ENCODE measurements around the gene FAF2.
"Not testable (repeated sequence)": the region's sequence is repeated elsewhere in the genome, so short reads cannot be mapped to it uniquely, and the experiment has no call there.

FAF2 gene

DNA sequence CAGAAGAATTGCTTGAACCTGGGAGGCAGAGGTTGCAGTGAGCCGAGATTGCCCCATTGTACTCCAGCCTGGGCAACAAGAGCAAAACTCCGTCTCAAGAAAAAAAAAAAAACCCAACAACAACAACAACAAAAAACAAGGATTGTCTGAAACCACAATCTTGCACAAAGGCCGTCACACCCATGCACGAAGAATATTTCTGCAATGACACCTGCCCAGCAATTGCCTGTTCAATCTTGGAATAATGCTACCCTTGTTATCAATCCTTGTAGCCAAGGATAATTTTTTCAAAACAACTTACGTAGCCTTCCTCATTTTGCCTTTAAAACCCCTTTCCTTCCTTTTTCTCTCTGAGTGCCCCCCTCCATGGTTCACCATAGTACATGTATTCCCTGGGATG, 28.1 kb upstream of the FAF2 start:
- DNase-seq: no peak

DNA sequence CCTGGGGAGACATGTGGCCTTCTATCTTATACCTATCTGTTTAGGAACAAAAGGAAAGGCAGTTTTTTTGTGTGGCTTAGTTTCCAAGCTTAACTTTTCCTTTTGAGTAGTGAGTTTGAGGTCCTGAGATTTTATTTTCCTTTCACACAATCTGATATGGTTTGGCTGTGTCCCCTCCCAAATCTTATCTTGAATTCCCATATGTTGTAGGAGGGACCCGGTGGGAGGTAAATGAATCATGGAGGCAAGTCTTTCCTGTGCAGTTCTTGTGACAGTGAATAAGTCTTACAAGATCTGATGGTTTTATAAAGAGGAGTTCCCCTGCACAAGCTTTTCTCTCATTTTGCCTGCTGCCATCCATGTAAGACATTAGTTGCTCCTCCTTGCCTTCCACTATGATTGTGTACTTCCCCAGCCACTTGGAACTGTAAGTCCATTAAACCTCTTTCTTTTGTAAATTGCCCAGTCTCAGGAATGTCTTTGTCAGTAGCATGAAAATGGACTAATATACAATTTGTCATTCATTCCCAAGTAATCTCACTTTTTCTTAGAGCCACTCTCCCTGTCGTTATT, 27.1 kb upstream of the FAF2 start:
- DNase-seq: no peak

DNA sequence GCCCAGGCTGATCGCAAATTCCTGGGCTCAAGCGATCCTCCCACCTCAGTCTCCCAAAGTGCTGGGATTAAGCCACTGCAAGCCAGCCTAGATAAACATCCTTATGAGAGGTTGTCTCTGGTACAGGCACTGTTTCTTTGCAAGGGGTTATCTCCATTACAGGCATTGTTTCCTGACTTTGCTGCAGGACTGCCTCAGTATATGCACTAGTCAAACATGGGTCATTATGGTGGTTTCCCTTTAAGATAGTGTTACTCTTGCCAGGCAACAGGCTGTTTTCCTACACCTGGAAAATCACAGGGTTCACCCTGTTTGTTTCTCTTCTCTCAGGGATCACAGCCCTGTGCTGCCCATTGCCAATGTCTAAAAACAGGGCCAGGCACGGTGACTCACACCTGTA, 24.0 kb upstream of the FAF2 start:
- DNase-seq: no peak

DNA sequence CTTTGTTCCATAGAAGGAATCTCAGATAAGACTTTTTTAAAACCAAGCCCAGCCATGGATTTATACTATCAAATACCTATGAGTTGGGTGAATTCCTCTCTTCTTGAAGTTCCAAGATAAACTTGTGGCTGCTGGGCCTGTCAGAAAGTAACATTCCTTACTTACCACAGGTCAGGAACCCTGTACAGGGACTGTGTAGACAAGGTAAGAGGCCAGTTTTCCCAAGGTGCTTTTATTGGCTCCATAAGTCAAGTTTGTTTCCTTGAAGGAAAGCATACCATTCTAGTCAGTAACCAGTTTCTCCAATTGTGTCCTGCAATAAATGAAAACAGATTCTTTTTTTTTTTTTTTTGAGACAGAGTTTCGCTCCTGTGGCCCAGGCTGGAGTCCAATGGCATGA, 23.0 kb upstream of the FAF2 start:
- DNase-seq: no peak

DNA sequence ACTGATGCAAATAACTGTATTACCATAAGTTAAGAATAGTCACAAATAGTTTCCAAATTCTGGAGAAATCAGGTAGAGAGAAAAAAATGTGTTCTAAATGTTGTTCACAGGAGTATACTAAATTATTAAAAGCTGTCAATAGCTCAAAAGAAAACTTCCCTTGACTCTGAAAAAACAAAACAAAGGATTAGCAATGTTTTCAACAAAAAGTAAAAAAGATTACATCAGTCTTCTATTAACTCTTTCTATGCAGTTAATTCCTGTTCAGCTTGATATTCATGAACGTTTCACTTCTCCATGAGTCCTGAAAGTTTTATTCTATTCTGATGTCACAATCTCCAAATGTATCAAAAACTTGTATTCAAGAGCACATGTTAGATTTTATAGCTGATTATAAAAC, 22.4 kb upstream of the FAF2 start:
- no peak for DNase-seq

DNA sequence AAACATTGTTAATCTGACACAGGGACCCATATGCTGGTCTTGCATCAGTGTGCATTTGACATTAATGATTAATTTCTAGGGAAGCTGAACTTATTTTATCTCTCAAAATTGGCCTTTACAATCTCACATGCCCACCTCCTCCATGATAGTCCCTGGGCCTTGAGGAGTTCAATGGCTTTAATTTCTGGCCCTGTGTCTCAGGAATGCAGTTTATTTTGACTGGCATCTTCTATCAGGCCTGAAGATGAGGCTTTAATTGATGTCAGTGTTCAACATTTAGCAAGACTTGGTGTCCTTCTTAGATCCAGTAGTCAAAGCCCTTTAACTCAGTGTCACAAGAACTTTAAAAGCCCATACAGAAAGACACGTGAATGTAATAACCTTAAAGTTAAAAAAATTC, 21.3 kb upstream of the FAF2 start:
- DNase-seq: no peak

DNA sequence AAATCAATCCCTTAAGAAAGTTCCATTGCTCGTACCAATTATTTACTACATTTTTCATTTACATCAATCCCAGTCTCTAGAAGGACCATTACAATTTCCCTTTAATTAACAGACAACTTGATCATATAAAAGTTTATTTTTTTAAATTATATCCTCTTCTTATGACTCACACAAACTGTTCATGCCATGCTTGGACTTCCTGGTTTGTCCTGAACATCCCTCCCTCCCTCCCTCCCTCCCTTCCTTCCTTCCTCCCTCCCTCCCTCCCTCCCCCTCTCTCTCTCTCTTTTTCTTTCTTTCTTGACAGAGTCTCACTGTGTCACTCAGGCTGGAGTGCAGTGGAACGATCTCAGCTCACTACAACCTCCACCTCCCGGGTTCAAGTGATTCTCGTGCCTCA, 20.2 kb upstream of the FAF2 start:
- DNase-seq: no peak

DNA sequence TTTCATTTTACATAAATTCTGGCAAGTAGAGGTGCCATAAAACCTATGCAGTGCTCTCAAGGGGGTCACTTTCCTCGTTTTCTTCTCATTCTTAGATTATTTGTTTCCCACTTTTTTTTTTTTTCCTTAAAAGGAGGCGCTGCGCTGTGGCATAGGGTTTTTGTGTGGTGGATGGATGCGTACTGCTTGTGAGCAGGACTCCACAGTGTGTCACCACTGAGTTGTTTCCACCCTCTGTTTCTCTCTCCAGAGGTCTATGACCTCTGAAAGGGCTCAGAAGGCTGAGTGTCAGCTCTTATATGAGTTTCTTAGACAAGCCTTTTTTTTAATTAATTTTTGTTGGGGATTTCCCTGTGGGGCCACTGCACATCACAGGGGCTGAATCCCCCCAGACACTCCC, 18.2 kb upstream of the FAF2 start:
- no peak for DNase-seq

DNA sequence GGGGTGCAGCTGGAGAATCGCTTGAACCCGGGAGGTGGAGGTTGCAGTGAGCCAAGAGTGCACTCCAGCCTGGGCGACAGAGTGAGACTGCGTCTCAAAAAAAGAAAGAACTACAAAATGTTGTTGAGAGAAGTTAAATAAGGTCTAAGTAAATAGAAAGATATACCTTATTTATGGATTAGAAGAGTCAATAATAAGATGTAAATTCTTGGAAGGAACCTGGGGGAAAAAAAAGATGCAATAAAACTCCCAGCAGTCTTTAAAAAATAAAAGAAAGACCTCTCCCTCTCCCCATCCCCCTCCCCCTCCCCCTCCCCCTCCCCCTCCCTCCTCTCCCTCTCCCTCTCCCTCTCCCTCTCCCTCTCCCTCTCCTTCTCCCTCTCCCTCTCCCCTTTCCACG, 15.5 kb upstream of the FAF2 start:
- DNase-seq: no peak

DNA sequence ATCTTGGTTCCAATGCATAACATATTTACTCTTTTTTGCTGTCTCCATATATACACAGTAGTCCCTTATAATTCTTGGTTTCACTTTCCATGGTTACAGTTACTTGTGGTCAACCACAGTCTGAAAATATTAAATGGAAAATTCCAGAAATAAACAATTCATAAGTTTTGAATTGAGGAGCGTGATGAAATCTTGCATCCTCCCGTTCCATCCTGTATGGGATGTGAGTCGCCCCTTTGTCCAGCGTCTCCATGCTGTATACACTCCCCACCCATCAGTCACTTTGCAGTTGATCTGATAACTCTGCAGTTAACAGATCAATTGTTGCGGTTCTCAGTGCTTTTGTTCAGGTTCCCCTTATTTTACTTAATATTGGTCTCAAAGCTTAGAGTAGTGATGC, 11.5 kb upstream of the FAF2 start:
- no peak for DNase-seq

DNA sequence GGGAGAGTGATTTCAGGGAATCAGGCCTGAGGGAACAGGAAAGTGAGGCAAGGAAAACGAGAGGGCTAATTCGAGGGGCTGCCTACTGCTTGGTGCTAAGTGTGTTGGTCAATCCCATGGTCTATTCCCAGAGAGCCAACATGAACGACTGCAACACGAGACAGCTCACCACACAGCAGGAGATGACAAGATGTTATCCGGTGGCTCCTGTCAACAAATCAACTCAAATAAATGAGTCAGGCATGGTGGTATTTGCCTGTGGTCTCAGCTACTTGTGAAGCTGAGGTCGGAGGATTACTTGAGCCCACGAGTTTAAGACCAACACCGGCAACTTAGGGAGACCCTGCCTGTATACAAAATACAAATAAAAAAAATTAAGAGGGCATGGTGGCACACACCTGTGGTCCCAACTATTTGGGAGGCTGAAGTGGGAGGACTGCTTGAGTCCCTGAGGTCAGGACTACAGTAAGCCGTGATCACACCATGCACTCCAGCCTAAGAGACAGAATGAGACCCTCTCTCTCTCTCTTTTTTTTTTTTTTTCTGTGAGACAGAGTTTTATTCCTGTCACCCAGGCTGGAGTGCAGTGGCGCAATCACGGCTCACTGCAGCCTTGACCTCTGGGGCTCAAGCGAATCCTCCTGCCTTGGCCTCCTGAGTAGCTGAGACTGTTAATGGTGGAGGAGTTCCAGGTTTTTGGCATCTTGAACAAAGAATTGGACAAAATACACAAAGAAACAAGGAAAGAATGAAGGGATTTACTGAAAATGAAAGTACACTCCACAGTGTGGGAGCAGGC, 9.0 kb upstream of the FAF2 start:
- no peak for DNase-seq

DNA sequence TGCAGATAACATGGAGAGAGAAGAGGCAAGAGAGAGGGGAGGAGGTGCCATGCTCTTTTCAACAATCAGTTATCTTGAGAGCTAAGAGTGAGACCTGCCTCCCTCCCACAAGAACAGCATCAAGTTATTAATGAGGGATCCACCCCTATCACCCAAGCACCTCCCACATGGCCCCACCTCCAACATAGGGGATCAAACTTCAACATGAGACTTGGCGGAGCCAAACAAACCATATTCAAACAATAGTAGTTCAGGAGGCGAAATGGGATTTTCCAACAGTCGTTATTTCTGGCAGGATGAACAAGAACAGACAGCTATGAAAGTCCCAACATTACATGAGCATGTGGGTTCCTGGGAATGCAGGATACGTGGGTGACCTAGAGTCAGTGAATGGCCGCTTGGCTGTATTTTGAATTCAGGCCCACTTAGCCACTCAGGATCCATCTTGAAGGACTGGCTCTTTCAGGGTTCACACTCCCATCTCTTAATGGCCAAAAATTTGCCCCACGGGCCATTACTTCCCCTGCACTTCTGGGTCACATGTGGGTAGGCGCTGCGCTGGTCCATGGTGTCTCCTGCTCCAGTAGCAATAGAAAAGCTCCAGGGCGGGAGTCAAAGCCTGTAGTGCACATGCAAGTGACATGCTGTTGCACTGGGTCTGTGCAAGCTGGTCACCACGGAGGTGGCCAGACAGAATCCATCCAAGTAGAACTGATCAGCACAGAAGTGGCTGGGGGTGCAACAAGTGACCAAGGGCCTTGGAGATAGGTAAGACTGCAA, 7.1 kb upstream of the FAF2 start:
- DNase-seq: peak in 1 of 2 experiments; percentile 13

DNA sequence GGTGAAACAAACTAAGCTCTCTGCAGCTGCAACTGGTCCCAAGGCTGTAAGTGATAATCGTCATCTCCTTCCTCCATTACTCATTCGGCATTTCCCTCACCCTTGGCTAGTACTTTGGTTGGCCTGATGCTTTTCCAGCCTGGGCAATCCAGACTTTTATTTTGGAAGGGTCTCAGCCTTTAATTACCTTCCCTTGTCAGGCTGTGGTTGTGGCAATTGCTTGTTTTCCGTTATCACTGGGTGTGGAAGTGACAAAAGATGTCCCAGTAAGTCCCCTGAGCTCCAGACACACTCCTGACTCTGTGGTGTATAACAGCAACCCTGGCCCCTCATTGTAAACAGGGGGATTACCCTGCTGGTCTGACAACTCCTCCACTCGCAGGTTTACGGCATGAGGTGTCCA, 6.3 kb upstream of the FAF2 start:
- DNase-seq: no peak

DNA sequence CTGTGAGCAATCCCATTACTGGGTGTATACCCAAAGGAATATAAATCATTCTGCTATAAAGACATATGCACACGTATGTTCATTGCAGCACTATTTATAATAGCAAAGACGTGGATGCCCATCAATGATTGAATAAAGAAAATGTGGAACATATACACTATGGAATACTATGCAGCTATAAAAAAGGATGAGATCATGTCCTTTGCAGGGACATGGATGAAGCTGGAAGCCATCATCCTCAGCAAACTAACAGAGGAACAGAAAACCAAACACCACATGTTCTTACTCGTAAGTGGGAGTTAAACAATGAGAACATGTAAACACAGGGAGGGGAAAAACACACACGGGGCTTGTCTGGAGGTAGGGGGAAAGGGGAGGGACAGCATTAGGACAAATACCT, 5.3 kb upstream of the FAF2 start:
- not testable (repeated sequence) for DNase-seq

DNA sequence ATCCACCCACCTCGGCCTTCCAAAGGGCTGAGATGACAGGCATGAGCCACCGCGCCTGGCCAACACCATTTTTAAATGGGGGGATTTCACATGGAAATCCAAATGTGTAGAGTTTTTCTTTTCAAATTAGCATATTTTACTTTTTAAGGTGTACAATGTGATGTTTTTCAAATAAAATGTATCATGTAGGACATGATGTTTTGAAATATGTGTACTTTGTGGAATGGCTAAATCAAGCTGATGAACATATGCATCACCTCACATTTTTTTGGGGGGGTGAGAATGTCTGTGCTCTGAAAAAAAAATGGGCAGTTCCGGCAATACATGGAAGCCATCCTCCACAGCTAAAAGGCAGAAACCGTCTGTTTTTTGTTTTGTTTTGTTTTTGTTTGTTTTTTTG, 3.4 kb upstream of the FAF2 start:
- no peak for DNase-seq

DNA sequence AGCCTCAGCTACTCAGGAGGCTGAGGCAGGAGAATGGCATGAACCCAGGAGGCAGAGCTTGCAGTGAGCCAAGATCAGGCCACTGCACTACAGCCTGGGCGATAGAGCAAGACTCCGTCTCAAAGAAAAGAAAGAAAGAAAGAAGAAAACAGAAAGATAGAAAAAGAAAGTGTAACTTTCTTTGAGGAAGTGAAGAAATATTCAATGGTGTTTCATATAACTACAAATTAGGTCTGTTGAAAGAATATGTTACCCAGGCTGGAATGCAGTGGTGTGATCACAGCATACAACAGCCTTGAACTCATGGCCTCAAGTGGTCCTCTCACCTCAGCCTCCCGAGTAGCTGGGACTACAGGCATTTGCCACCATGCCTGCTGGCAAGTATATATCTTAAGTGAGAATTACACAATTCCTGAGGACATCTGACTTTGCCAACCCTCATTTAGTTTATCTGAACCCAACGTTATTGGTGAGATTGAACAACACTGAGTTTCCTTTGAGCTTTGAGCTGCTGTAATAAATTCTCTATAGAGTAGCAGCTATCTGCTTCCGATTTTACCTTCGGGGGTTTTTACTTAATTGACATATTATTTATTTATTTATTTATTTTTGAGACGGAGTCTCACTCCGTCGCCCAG, 2.0 kb upstream of the FAF2 start:
- no peak for DNase-seq

DNA sequence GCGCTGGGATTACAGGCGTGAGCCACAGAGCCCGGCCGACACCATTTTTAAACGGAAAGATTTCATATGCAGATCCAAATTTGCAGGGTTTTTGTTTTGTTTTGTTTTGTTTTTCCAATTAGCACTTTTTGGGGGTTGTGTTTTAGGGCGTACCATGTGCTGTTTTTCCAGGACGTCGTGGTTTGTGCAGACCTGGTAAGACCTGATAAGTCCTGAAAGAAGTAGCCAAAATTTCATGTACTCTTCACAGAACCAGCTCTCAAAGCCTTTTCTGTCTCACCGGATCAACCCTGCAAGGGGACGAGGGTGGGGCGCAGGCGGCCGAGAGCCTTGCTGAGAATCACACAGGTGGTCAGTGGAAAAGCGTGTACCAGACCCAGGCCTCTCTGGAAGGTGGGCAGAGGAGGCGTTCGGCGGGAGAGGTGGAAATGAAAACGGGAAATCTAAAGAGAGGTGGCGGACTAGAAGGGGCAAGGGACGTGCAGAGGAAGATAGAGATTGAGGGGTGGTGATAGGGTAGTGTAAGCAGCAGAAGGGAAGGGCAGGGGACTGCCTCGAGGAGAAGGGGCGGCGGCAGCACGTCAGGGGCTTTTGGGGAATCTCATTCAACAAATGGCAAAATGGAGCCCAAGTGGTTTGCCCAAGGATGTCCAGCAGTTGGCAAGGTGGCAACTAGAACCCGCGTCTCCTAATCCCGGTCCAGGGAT, 1.1 kb upstream of the FAF2 start:
- DNase-seq: no peak

DNA sequence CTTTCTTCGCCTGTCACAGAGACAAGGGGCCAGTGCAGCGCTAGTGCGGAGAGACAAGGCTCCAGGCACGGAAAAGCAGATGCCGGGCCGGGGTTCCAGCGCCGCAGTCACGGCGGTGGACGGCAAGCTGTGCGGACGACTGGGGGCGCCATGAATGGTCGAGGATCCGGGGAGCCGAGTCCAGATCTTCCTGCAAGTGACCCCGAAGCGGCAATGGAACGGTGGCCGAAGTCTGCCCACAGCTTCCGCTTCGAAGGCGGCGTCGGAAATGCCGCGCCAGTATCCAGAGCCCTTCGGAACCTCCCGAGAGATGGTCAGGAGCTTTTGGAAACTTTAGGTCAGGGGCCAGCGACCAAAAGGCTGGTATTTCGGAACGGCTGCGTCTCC, 601 bp upstream of the FAF2 start:
- DNase-seq: peak in 1 of 2 experiments; percentile 57

DNA sequence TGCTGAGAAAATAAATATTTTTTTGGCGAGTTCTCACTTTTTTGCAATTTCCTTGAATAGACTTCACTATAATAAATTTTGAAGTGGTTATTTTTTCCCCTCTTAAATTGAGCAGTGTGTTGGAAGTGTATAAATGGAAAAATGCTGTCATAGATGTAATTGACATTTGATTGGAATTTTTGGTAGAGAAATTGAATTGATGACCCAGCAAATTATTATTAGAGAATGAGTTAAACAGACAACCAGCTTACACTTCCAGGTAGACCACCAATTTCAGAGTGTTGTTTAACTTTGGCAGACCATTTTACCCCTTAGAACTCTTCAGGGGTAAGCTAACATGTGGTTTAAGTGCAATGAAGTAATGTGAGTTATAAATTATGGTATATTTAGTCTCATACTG, 1.9 kb downstream of the FAF2 start:
- DNase-seq: no peak

DNA sequence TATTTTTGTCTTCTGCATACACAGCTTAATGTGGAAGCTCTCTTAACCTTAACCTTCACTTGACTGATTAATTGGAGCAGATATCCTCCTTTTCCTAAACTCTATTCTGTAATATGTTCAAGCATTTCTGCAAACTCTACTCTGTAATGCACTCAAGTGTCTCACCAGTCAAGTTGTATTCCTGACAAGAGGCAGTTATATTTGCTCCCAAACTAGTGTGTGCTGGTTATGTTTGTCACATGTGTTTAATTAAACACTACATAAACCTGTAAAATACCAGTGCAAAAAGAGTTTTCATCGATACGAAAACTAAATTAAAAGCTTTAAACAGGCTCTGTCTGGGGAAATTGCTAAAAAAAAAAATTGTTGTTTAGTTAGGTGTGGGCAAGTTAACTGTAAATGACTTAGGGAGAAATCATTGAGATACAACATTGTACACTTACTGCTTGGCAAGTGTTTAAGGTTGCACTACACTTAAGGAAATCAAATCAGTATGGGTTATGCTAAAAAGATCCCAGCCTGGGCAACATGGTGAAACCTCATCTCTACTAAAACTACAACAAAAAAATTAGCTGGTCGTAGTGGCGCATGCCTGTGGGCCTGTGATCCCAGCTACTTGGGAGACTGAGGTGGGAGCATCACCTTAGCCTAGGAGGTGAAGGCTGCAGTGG, 6.7 kb downstream of the FAF2 start:
- DNase-seq: no peak

DNA sequence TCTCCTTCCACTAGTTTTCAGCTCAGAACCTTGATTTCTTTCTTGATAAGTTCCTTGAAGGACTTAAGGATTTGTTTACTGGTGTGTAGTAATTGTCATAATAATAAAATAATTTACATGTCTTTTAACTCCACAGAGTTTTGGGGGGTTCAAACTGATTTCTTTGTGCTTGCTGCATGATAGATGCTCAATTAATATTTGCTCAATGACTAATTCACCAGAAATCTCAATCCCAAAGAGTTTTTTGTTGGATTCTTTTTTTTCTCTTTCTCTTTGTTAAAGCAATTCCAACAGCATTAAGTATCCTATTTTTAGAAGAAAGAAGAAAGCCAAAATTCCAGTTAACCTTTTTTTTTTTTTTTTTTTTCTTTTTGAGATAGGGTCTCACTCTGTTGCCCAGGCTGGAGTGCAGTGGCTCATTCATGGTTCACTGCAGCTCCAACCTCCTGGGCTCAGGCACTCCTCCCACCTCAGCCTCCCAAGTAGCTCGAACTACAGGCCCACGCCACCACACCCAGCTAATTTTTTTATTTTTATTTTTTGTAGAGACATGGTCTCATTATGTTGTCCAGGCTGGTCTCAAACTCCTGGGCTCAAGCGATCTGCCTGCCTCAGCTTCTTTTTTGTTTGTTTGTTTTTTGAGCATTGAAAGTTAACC, 10.8 kb downstream of the FAF2 start:
- no peak for DNase-seq

DNA sequence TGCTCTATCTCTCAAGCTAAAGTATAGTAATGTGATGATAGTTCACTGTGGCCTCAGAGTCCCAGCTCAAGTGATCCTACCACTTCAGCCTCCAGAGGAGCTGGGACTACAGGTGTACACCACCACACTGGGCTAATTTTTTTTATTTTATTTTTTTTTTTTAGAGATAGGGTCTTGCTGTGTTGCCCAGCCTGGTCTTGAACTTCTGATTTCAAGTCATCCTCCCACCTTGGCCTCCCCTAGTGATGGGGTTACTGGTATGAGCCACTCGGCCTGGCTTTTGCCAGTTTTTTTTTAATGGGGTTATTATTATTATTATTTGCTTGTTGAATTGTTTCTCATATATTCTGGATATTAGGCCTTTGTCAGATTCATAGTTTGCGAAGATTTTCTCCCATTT, 13.2 kb downstream of the FAF2 start:
- DNase-seq: no peak

Measured in NCI-H526 (cell line).